K562 (cell line): ENCODE data around the gene PPP6R1. TPM values are rescaled to one million over a fixed set of nuclear protein-coding genes. Genes with fewer than 3 reads are reported as not detected.

Experiments
- ATAC-seq: fragments of 200-7000 bp; cut with Tn5 transposase; 3 replicates; pipeline ENCODE4 v1.9.1; 2020; ENCODE audit warnings: moderate library complexity
- BruUV-seq: library from RNA; stranded (reverse); fragments of 400-500 nt; replicated peaks from 2 replicates; lab custom pipeline; 2021; lab: Mats Ljungman, UMichigan
- CTCF ChIA-PET: fragments of 300-600 bp; formaldehyde crosslinking; extraction: SDS; loops from one replicate; lab custom pipeline; 2021; ENCODE audit warnings: low intra/inter-chr PET ratio; lab: Yijun Ruan, JAX
- POLR2A ChIA-PET: fragments of 300-600, 350-650 bp; sonication (Branson Sonifier 250); formaldehyde crosslinking; extraction: SDS; loops from one replicate; lab custom pipeline; 2021; ENCODE audit warnings: antibody characterized with exemption, inconsistent platforms; lab: Yijun Ruan, JAX
- DNase-seq, 4 experiments: peaks; one replicate each; pipeline versions ENCODE4 v3.0.0 to v3.0.0-alpha.2; 2011 to 2018; ENCODE audit warnings: low spot score in 3 of 4, mixed read lengths in 3 of 4; ENCODE audit errors: extremely low read depth in 1 of 4
- FAIRE-seq: peaks from 2 replicates; lab custom pipeline; 2011; peaks lifted over from hg19 to GRCh38; lab: Jason Lieb, UNC
- H2AFZ ChIP-seq: 2 replicates; pipeline ENCODE4 v1.6.0; 2011; ENCODE audit warnings: low read depth, low read length, control low read depth, inconsistent platforms
- H3K27ac ChIP-seq: fragments of 200-600 bp; 3 replicates; pipeline ENCODE4 v1.8.0; 2011; ENCODE audit warnings: low read depth, mild to moderate bottlenecking, control low read depth, inconsistent platforms, low read length, moderate library complexity, mixed read lengths; ENCODE audit errors: extremely low read depth
- H3K27me3 ChIP-seq, 2 experiments: fragments of 300-600 bp in 1 of 2; 2 replicates in 1 of 2; 3 replicates in 1 of 2; pipeline versions ENCODE4 v1.6.0 to v1.8.0; 2011; ENCODE audit warnings: inconsistent platforms in 2 of 2, low read length in 2 of 2, mild to moderate bottlenecking in 1 of 2, mixed read lengths in 1 of 2, moderate library complexity in 1 of 2; ENCODE audit not compliant: control insufficient read depth in 2 of 2, insufficient read depth in 2 of 2
- H3K36me3 ChIP-seq: fragments of 300-600 bp; 3 replicates; pipeline ENCODE4 v1.8.0; 2011; ENCODE audit warnings: mild to moderate bottlenecking, low read length, inconsistent platforms; ENCODE audit not compliant: control insufficient read depth, insufficient read depth
- H3K4me1 ChIP-seq, 2 experiments: fragments of 200-600 bp in 1 of 2; replicated peaks in 1 of 2; 2 replicates in 1 of 2; 3 replicates in 1 of 2; pipeline versions ENCODE4 v1.5.1 to v1.8.0; 2011; ENCODE audit warnings: inconsistent platforms in 2 of 2, low read length in 2 of 2, mild to moderate bottlenecking in 1 of 2, mixed read lengths in 1 of 2, moderate library complexity in 1 of 2; ENCODE audit not compliant: control insufficient read depth in 2 of 2, insufficient read depth in 2 of 2
- H3K4me2 ChIP-seq: 2 replicates; pipeline ENCODE4 v1.6.1; 2011; ENCODE audit warnings: low read length, control low read depth, inconsistent platforms, mixed read lengths; ENCODE audit not compliant: insufficient read depth
- H3K4me3 ChIP-seq: fragments of 200-600 bp; sonication (generic), shearing (Covaris generic); 2 replicates; pipeline ENCODE4 v1.5.1; 2016; ENCODE audit warnings: control low read depth, inconsistent platforms
- H3K79me2 ChIP-seq: fragments of 200-600 bp; 3 replicates; pipeline ENCODE4 v1.8.0; 2011; ENCODE audit warnings: low read length, inconsistent platforms; ENCODE audit not compliant: control insufficient read depth, insufficient read depth
- H3K9ac ChIP-seq, 2 experiments: 2 replicates each; pipeline versions ENCODE4 v1.6.0 to v1.6.1; 2011; ENCODE audit warnings: low read depth in 2 of 2, low read length in 2 of 2, control low read depth in 1 of 2, inconsistent platforms in 1 of 2, mild to moderate bottlenecking in 1 of 2, mixed read lengths in 1 of 2; ENCODE audit not compliant: insufficient read depth in 1 of 2
- H3K9me1 ChIP-seq: one replicate; pipeline ENCODE4 v1.6.0; 2011; ENCODE audit warnings: inconsistent platforms, mild to moderate bottlenecking, low read length, moderate library complexity; ENCODE audit not compliant: control insufficient read depth, insufficient read depth
- H3K9me3 ChIP-seq: replicated peaks from 2 replicates; pipeline ENCODE4 v1.5.1; 2011; ENCODE audit warnings: low read depth, low read length, inconsistent platforms; ENCODE audit not compliant: control insufficient read depth, insufficient read depth
- H4K20me1 ChIP-seq: replicated peaks from 2 replicates; pipeline ENCODE4 v1.6.1; 2011; ENCODE audit warnings: low read length, inconsistent platforms, mixed read lengths; ENCODE audit not compliant: control insufficient read depth, insufficient read depth
- BCOR ChIP-seq: fragments of 450-650 bp; IDR thresholded peaks from 2 replicates; pipeline ENCODE4 v1.6.1; 2016
- ELF4 ChIP-seq: fragments of 450-650 bp; formaldehyde crosslinking; IDR thresholded peaks from 2 replicates; pipeline ENCODE4 v1.4.0; 2022; ENCODE audit warnings: missing genetic modification characterization
- ETV6 ChIP-seq, 3 experiments: fragments of 150-350 bp in 1 of 3; sonication (generic) in 1 of 3; formaldehyde crosslinking in 1 of 3; IDR thresholded peaks; 2 replicates each; pipeline versions ENCODE4 v1.6.1 to v1.8.0; 2014 to 2022; ENCODE audit warnings: borderline replicate concordance in 2 of 3, low read depth in 2 of 3, antibody characterized with exemption in 1 of 3, low read length in 1 of 3, mild to moderate bottlenecking in 1 of 3, missing genetic modification reagents in 1 of 3
- HDAC1 ChIP-seq, 2 experiments: fragments of 450-650 bp; IDR thresholded peaks; 2 replicates each; pipeline ENCODE4 v1.6.1; 2016 to 2017; ENCODE audit warnings: inconsistent platforms in 1 of 2, mild to moderate bottlenecking in 1 of 2, moderate library complexity in 1 of 2
- HNRNPLL ChIP-seq: fragments of 200-400 bp; formaldehyde crosslinking; IDR thresholded peaks from 2 replicates; pipeline ENCODE4 v1.6.1; 2017; ENCODE audit warnings: low read length, low read depth, mild to moderate bottlenecking; ENCODE audit not compliant: poor library complexity, severe bottlenecking
- MAZ ChIP-seq, 2 experiments: fragments of 450-650 bp in 1 of 2; sonication (generic) in 1 of 2; formaldehyde crosslinking; IDR thresholded peaks in 1 of 2; conservative IDR thresholded peaks in 1 of 2; 2 replicates each; pipeline versions ENCODE4 v1.4.0 to v1.5.0; 2020; ENCODE audit warnings: mild to moderate bottlenecking in 1 of 2, missing genetic modification reagents in 1 of 2
- MYC ChIP-seq, 2 experiments: fragments of 250-450 bp in 1 of 2; sonication (Bioruptor Pico) in 1 of 2; IDR thresholded peaks; 2 replicates each; pipeline versions ENCODE4 v1.5.1 to v1.6.1; 2012 to 2021; ENCODE audit warnings: low read depth in 2 of 2, borderline replicate concordance in 1 of 2, improper control_type of control experiment in 1 of 2, low read length in 1 of 2, mild to moderate bottlenecking in 1 of 2, moderate library complexity in 1 of 2
- NEUROD1 ChIP-seq: fragments of 150-350 bp; IDR thresholded peaks from 2 replicates; pipeline ENCODE4 v1.6.1; 2014; ENCODE audit warnings: borderline replicate concordance, low read length, low read depth; ENCODE audit not compliant: partially characterized antibody
- SIN3A ChIP-seq, 2 experiments: fragments of 150-350 bp in 1 of 2; IDR thresholded peaks; 2 replicates each; pipeline ENCODE4 v1.6.1; 2011 to 2016; ENCODE audit warnings: borderline replicate concordance in 2 of 2, low read depth in 2 of 2, low read length in 2 of 2, mild to moderate bottlenecking in 2 of 2, moderate library complexity in 2 of 2; ENCODE audit not compliant: control insufficient read depth in 1 of 2
- SMARCE1 ChIP-seq: fragments of 450-650 bp; IDR thresholded peaks from 2 replicates; pipeline ENCODE4 v1.7.1; 2016; ENCODE audit warnings: mild to moderate bottlenecking
- TAF1 ChIP-seq: IDR thresholded peaks from 2 replicates; pipeline ENCODE4 v1.6.1; 2011; ENCODE audit warnings: mild to moderate bottlenecking, low read length, moderate library complexity; ENCODE audit not compliant: insufficient read depth, control insufficient read depth, severe bottlenecking; ENCODE audit errors: extremely low read depth
- TRIM24 ChIP-seq, 2 experiments: fragments of 450-650 bp; IDR thresholded peaks; 2 replicates each; pipeline ENCODE4 v1.6.1; 2016
- ZNF551 ChIP-seq: fragments of 250-450 bp; sonication (Bioruptor Pico); IDR thresholded peaks from 2 replicates; pipeline ENCODE4 v1.5.0; 2021; ENCODE audit warnings: mild to moderate bottlenecking, moderate library complexity
- WGBS: fragments of 100-300 bp; shearing (Covaris generic); methylation state at CpG from one replicate; pipeline ENCODE4 v1.1.6; 2016; ENCODE audit warnings: low coverage, mixed read lengths; ENCODE audit not compliant: insufficient coverage; ENCODE audit errors: missing lambda C conversion rate; 5-methylcytosine and 5-hydroxymethylcytosine counted together
- in situ Hi-C: fragments of 300-500 bp; cut with MboI; formaldehyde crosslinking; loops from 4 replicates; pipeline ENCODE4 v1.15.0; 2018; ENCODE audit warnings: inconsistent platforms, mixed read lengths
- intact Hi-C: fragments of 100-400 bp; cut with micrococcal nuclease; formaldehyde crosslinking; loops from 2 replicates; pipeline ENCODE4 v1.14.2; 2022
- polyA plus RNA-seq, 8 experiments: library from polyadenylated mRNA; depleted of rRNA in 4 of 8; stranded (reverse) in 5 of 8; unstranded in 3 of 8; fragments of >200 nt; fragmentation: Nextera tagmentation in 2 of 8; fragmentation: Illumina TruSeq in 1 of 8; extraction: Ambion mirVana in 2 of 8; extraction: Trizol in 1 of 8; gene quantifications; 2 replicates each; pipeline versions ENCODE4 v1.2.1 to v1.2.3, GENCODE V29; 2011 to 2014; ENCODE audit warnings: inconsistent platforms in 1 of 8, missing spikeins in 1 of 8
- total RNA-seq, 7 experiments: library from RNA; depleted of rRNA in 6 of 7; stranded (reverse); fragments of >200 nt in 6 of 7; fragmentation: Illumina TruSeq in 2 of 7; extraction: Trizol in 2 of 7; gene quantifications; 2 replicates each; pipeline versions ENCODE4 v1.2.1 to v1.2.3, GENCODE V29; 2011 to 2021; ENCODE audit warnings: low replicate concordance in 1 of 7
- TF ChIP-seq, protein P1 (sequence below): fragments of 450-650 bp; IDR thresholded peaks from 2 replicates; pipeline ENCODE4 v1.6.1; 2016
- TF ChIP-seq, protein P2 (sequence below), 2 experiments: IDR thresholded peaks; 2 replicates each; pipeline ENCODE4 v1.6.1; 2011; ENCODE audit warnings: borderline replicate concordance in 1 of 2, control low read depth in 1 of 2, low read depth in 1 of 2, low read length in 1 of 2, mild to moderate bottlenecking in 1 of 2, mixed read lengths in 1 of 2, moderate library complexity in 1 of 2; ENCODE audit not compliant: insufficient read depth in 1 of 2, insufficient read length in 1 of 2, poor library complexity in 1 of 2, severe bottlenecking in 1 of 2; ENCODE audit errors: extremely low read depth in 1 of 2

The PPP6R1 gene
- total and polyA plus RNA-seq, 9 of the 15 experiments (the other 6 are each of a cell fraction or from before 2014, with no cell fraction given) = 0.48 to 135 (median 37.2) TPM

DNA sequence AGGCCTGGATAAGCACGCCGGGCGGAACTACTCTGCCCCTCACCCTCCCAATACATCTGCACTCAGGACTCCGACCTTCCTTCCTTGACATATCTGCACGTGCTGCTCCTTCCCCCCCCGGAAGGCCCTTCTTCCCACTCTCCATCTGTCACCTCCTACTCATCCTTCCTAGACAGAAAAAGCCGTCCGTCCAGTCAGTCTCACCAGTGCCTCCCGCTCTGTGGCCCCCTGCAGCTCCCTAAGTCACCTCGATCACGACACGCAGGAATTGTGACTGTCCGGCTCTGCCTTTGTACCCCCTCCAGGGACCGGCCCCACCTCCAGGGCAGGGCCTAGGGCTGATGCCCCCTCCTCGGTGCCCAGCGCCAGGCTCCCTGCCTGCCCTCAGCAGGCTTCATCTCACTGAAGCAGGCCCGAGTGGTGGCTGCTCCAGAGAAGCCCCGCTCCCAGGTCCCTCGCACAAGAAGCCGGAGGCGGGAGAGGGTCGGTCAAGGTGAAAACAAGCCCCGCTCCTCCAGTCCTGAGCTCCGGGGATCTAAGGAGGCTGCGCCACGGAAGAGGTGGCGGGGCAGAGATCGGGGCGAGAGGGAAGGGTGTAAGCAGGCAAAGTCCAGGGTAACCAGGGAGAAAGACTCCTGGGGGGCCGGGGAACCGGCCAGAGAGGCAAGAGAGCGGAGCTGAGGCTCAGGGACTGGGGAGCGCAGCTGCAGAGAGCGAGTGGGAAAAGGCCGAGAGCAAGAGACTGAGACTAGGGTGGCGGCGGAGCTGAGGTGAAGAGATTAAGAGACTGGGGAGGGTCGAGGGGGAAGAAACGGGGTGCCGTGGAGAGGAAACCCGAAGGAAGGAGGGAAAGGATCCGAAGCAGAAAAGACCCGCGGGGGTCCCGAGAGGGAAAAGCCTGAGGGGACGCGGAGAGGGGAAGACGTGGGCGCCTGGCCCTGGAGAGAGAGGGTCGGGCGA, 1.1 kb downstream of the PPP6R1 start:
- ChIA-PET POLR2A (interaction anchor here (0.6 to 2.9 kb wide), 10 partner anchors 10 to 204 kb away, joined by 3 to 26 read pairs (median 4); partner anchors contain the start of genes HSPBP1, ISOC2 and UBE2S), CTCF (no interaction called here)
- no TSS peak for BruUV-seq
- DNase-seq = peak; percentile 49 to 70 (median 55)
- H3K4me2 ChIP-seq = peak overlapping the region; percentile 96
- intact Hi-C loops (loop anchor here (2.0 kb wide), 1 partner anchor 23 kb away; the partner anchor contains the start of gene HSPBP1), in situ Hi-C loops (no loop called here)
- H3K79me2 ChIP-seq = peaks cover 61% of the 10 kb centered on the region
- H3K27me3 ChIP-seq = no peaks in the 10 kb centered on the region
- no peaks in the 10 kb centered on the region for H3K9me3 ChIP-seq
- peaks cover 9% of the 10 kb centered on the region for H3K9me1 ChIP-seq
- H4K20me1 ChIP-seq = peaks cover 48% of the 10 kb centered on the region
- peak overlapping the region; percentile 94 to 99 for H3K9ac ChIP-seq
- peaks cover 34 to 55% of the 10 kb centered on the region in 2 experiments; a peak in 4 of 5 replicates for H3K4me1 ChIP-seq
- ATAC-seq = peak; percentile 3
- H3K36me3 ChIP-seq = peaks cover 44% of the 10 kb centered on the region
- under 1% methylated on average over 37 of the region's 51 CpGs for WGBS
- H3K4me3 ChIP-seq = peak overlapping the region; percentile 94
- H3K27ac ChIP-seq = peak overlapping the region; percentile 97
- no peak overlapping the region for H2AFZ ChIP-seq
- FAIRE-seq = peak; percentile 23
- TF ChIP-seq BCOR = 0 out of 2 replicates have a peak, but pooled peaks have one; percentile 9
- peak; percentile 36; the same call in 1 of the 2 replicates for TF ChIP-seq SMARCE1
- peak; percentile 17 for TF ChIP-seq HNRNPLL
- 0 out of 2 replicates have a peak, but pooled peaks have one; percentile 22 for TF ChIP-seq ELF4 (CRISPR knock-in tag)
- no peak for TF ChIP-seq ETV6 (IDR thresholded peaks at IDR 0.05; ENCODE audit: borderline replicate concordance in 1 of 2, low read depth in 2 of 2, low read length in 1 of 2)
- TF ChIP-seq ETV6 (CRISPR knock-in tag; IDR thresholded peaks at IDR 0.05; ENCODE audit: borderline replicate concordance) = 0 out of 2 replicates have a peak, but pooled peaks have one; percentile 74
- peak; percentile 27 to 59; a peak in 1 of 4 replicates for TF ChIP-seq TRIM24 (IDR thresholded peaks at IDR 0.05)
- TF ChIP-seq TAF1 = peak; percentile 1
- TF ChIP-seq, protein P1, sequence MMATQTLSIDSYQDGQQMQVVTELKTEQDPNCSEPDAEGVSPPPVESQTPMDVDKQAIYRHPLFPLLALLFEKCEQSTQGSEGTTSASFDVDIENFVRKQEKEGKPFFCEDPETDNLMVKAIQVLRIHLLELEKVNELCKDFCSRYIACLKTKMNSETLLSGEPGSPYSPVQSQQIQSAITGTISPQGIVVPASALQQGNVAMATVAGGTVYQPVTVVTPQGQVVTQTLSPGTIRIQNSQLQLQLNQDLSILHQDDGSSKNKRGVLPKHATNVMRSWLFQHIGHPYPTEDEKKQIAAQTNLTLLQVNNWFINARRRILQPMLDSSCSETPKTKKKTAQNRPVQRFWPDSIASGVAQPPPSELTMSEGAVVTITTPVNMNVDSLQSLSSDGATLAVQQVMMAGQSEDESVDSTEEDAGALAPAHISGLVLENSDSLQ = peak; percentile 43; the same call in 1 of the 2 replicates
- TF ChIP-seq NEUROD1 = no peak
- TF ChIP-seq SIN3A (IDR thresholded peaks at IDR 0.05; ENCODE audit: borderline replicate concordance in 2 of 2, control insufficient read depth in 1 of 2, low read depth in 2 of 2, low read length in 2 of 2) = peak; percentile 35 to 95; a peak in 2 of 4 replicates
- 0 out of 2 replicates have a peak, but pooled peaks have one; percentile 31 for TF ChIP-seq MYC (IDR thresholded peaks at IDR 0.05; ENCODE audit: low read depth, low read length)
- TF ChIP-seq MYC (CRISPR knock-in tag; IDR thresholded peaks at IDR 0.05; ENCODE audit: borderline replicate concordance, low read depth) = no peak
- TF ChIP-seq, protein P2, sequence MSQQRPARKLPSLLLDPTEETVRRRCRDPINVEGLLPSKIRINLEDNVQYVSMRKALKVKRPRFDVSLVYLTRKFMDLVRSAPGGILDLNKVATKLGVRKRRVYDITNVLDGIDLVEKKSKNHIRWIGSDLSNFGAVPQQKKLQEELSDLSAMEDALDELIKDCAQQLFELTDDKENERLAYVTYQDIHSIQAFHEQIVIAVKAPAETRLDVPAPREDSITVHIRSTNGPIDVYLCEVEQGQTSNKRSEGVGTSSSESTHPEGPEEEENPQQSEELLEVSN (IDR thresholded peaks at IDR 0.05; ENCODE audit: borderline replicate concordance in 1 of 2, extremely low read depth in 1 of 2, insufficient read depth in 1 of 2, insufficient read length in 1 of 2, low read depth in 1 of 2, low read length in 1 of 2, poor library complexity in 1 of 2, severe bottlenecking in 1 of 2) = peak in 1 of 2 experiments; percentile 62
- peak in 1 of 2 experiments; percentile 92; a peak in 2 of 4 replicates for TF ChIP-seq HDAC1 (IDR thresholded peaks at IDR 0.05)
- TF ChIP-seq MAZ (CRISPR knock-in tag; conservative IDR thresholded peaks at IDR 0.05 in 1 of 2, IDR thresholded peaks at IDR 0.05 in 1 of 2) = peak in 1 of 2 experiments; percentile 25; a peak in 2 of 4 replicates
- no peak for TF ChIP-seq ZNF551 (CRISPR knock-in tag)
